IMR-90 (cell line): Measurements from ENCODE around the gene NYAP1. TPM values are rescaled to one million over a fixed set of nuclear protein-coding genes. Genes with fewer than 3 reads are reported as not detected.

Source experiments
- ATAC-seq: fragments of 200-7000 bp; cut with Tn5 transposase; 2 replicates; pipeline ENCODE4 v1.9.1; 2020; ENCODE audit warnings: low read depth, mild to moderate bottlenecking, moderate library complexity
- BruUV-seq: library from RNA; stranded (reverse); fragments of 400-500 nt; replicated peaks from 2 replicates; lab custom pipeline; 2021; lab: Mats Ljungman, UMichigan
- CTCF ChIA-PET: fragments of 300-600 bp; formaldehyde crosslinking; extraction: SDS; loops from one replicate; lab custom pipeline; 2021; ENCODE audit warnings: antibody characterized with exemption; lab: Yijun Ruan, JAX
- POLR2A ChIA-PET: fragments of 300-600 bp; sonication (Branson Sonifier 250); formaldehyde crosslinking; loops from one replicate; lab custom pipeline; 2022; ENCODE audit warnings: antibody characterized with exemption; ENCODE audit not compliant: unreplicated experiment; lab: Charles Lee
- DNase-seq: peaks from one replicate; pipeline ENCODE4 v3.0.0; 2013
- H2AFZ ChIP-seq: replicated peaks from 2 replicates; pipeline ENCODE3; 2013; ENCODE audit warnings: low read length, mild to moderate bottlenecking; ENCODE audit not compliant: poor library complexity
- H2AK5ac ChIP-seq: 2 replicates; pipeline ENCODE4 v1.6.1; 2013; ENCODE audit warnings: low read depth, low read length, inconsistent platforms
- H2AK9ac ChIP-seq: replicated peaks from 2 replicates; pipeline ENCODE3; 2013; ENCODE audit warnings: mild to moderate bottlenecking, low read depth, low read length, moderate library complexity; ENCODE audit not compliant: poor library complexity
- H2BK120ac ChIP-seq: 2 replicates; pipeline ENCODE4 v1.6.1; 2013; ENCODE audit warnings: low read depth, low read length, inconsistent platforms
- H2BK15ac ChIP-seq: 3 replicates; pipeline ENCODE4 v1.6.1; 2013; ENCODE audit warnings: low read depth, low read length, inconsistent platforms
- H2BK20ac ChIP-seq: 2 replicates; pipeline ENCODE4 v1.6.1; 2013; ENCODE audit warnings: low read depth, mild to moderate bottlenecking, inconsistent platforms, low read length, moderate library complexity
- H2BK5ac ChIP-seq: 2 replicates; pipeline ENCODE4 v1.6.1; 2013; ENCODE audit warnings: mild to moderate bottlenecking, low read depth, low read length, inconsistent platforms; ENCODE audit not compliant: poor library complexity, severe bottlenecking
- H3K14ac ChIP-seq: replicated peaks from 2 replicates; pipeline ENCODE4 v1.6.1; 2013; ENCODE audit warnings: low read depth, low read length, inconsistent platforms
- H3K18ac ChIP-seq: 2 replicates; pipeline ENCODE4 v1.6.1; 2013; ENCODE audit warnings: low read depth, low read length, control low read depth
- H3K23ac ChIP-seq: 2 replicates; pipeline ENCODE4 v1.6.1; 2013; ENCODE audit warnings: low read depth, low read length, inconsistent platforms
- H3K27ac ChIP-seq: 2 replicates; pipeline ENCODE4 v1.5.1; 2013; ENCODE audit warnings: mild to moderate bottlenecking, control low read depth, low read length; ENCODE audit not compliant: insufficient read depth
- H3K27me3 ChIP-seq: 2 replicates; pipeline ENCODE4 v1.6.1; 2013; ENCODE audit warnings: low read length; ENCODE audit not compliant: control insufficient read depth, insufficient read depth
- H3K36me3 ChIP-seq: 2 replicates; pipeline ENCODE4 v1.6.1; 2013; ENCODE audit warnings: low read length, mixed read lengths; ENCODE audit not compliant: control insufficient read depth, insufficient read depth
- H3K4ac ChIP-seq: 2 replicates; pipeline ENCODE4 v1.6.1; 2013; ENCODE audit warnings: low read depth, low read length, inconsistent platforms
- H3K4me1 ChIP-seq: 2 replicates; pipeline ENCODE4 v1.6.1; 2013; ENCODE audit warnings: low read length, mixed read lengths; ENCODE audit not compliant: control insufficient read depth, insufficient read depth
- H3K4me2 ChIP-seq: 2 replicates; pipeline ENCODE4 v1.6.1; 2013; ENCODE audit warnings: low read depth, mild to moderate bottlenecking, control low read depth, low read length, moderate library complexity
- H3K4me3 ChIP-seq: 2 replicates; pipeline ENCODE4 v1.5.1; 2013; ENCODE audit warnings: low read depth, mild to moderate bottlenecking, control low read depth, low read length, moderate library complexity; ENCODE audit not compliant: insufficient read depth
- H3K56ac ChIP-seq: 2 replicates; pipeline ENCODE4 v1.6.1; 2013; ENCODE audit warnings: low read length, inconsistent platforms; ENCODE audit not compliant: insufficient read depth; ENCODE audit errors: extremely low read depth
- H3K79me1 ChIP-seq, 2 experiments: 2 replicates each; pipeline ENCODE4 v1.6.1; 2013; ENCODE audit warnings: low read length in 2 of 2, inconsistent platforms in 1 of 2, low read depth in 1 of 2
- H3K9ac ChIP-seq: 2 replicates; pipeline ENCODE4 v1.6.1; 2013; ENCODE audit warnings: low read depth, low read length, control low read depth
- H3K9me1 ChIP-seq: 2 replicates; pipeline ENCODE4 v1.6.1; 2013; ENCODE audit warnings: low read length, inconsistent platforms; ENCODE audit not compliant: insufficient read depth
- H3K9me3 ChIP-seq: 2 replicates; pipeline ENCODE4 v1.6.1; 2013; ENCODE audit warnings: low read length; ENCODE audit not compliant: control insufficient read depth, insufficient read depth
- H4K20me1 ChIP-seq: 2 replicates; pipeline ENCODE4 v1.6.1; 2013; ENCODE audit warnings: low read length, inconsistent platforms; ENCODE audit not compliant: insufficient read depth
- H4K5ac ChIP-seq: 2 replicates; pipeline ENCODE4 v1.6.1; 2013; ENCODE audit warnings: mild to moderate bottlenecking, low read depth, low read length, control low read depth
- H4K8ac ChIP-seq, 2 experiments: 2 replicates each; pipeline ENCODE4 v1.6.1; 2013; ENCODE audit warnings: low read depth in 2 of 2, low read length in 2 of 2, control low read depth in 1 of 2, inconsistent platforms in 1 of 2
- H4K91ac ChIP-seq: 2 replicates; pipeline ENCODE4 v1.6.1; 2013; ENCODE audit warnings: low read depth, low read length, inconsistent platforms; ENCODE audit not compliant: insufficient read depth
- CTCF ChIP-seq: conservative IDR thresholded peaks from 2 replicates; pipeline ENCODE4 v1.5.1; 2012; ENCODE audit warnings: mild to moderate bottlenecking, low read depth, low read length, improper control_type of control experiment
- FOS ChIP-seq: fragments of 150-350 bp; IDR thresholded peaks from 2 replicates; pipeline ENCODE4 v1.6.1; 2016; ENCODE audit warnings: low read depth, low read length
- RAD21 ChIP-seq: IDR thresholded peaks from 2 replicates; pipeline ENCODE4 v1.6.1; 2012; ENCODE audit warnings: low read length, improper control_type of control experiment
- RFX5 ChIP-seq: IDR thresholded peaks from 2 replicates; pipeline ENCODE4 v1.8.0; 2012; ENCODE audit warnings: low read depth, mild to moderate bottlenecking, low read length, moderate library complexity
- SMC3 ChIP-seq: fragments of 150-350 bp; IDR thresholded peaks from 2 replicates; pipeline ENCODE4 v1.6.1; 2016; ENCODE audit warnings: low read depth, mild to moderate bottlenecking, antibody characterized with exemption, low read length, moderate library complexity
- WGBS, 2 experiments: methylation state at CpG; one replicate each; pipeline versions ENCODE4 v1.1.5 to v1.1.7; 2013; ENCODE audit warnings: missing lambda C conversion rate in 2 of 2; ENCODE audit not compliant: insufficient read length in 1 of 2; ENCODE audit errors: extremely low coverage in 2 of 2; 5-methylcytosine and 5-hydroxymethylcytosine counted together
- dilution Hi-C: fragments of 300-500 bp; cut with HindIII; formaldehyde crosslinking; loops from one replicate; pipeline ENCODE4 v1.14.3; 2018; ENCODE audit warnings: low sequenced_read_pairs; ENCODE audit not compliant: unreplicated experiment
- in situ Hi-C: fragments of 300-500 bp; cut with MboI; formaldehyde crosslinking; loops from 3 replicates; pipeline ENCODE4 v1.14.3; 2019; ENCODE audit warnings: low sequenced_read_pairs, inconsistent platforms, mixed read lengths
- intact Hi-C: fragments of 100-400 bp; cut with micrococcal nuclease; formaldehyde crosslinking; loops from 2 replicates; pipeline ENCODE4 v1.10.0; 2022
- polyA plus RNA-seq, 3 experiments: library from polyadenylated mRNA; depleted of rRNA; stranded (reverse); fragments of >200 nt; gene quantifications; 2 replicates each; pipeline ENCODE4 v1.2.3, GENCODE V29; 2012; ENCODE audit warnings: low replicate concordance in 1 of 3
- total RNA-seq: library from RNA; depleted of rRNA; stranded (reverse); fragments of >200 nt; gene quantifications from 2 replicates; pipeline ENCODE4 v1.2.3, GENCODE V29; 2012

The NYAP1 gene
- total and polyA plus RNA-seq, 2 of the 4 experiments (the other 2 are of a cell fraction): 0.18 to 1.3 TPM

GRCh38 chr7:100476101-100476780 lies 7.5 kb upstream of the NYAP1 start (continued):
- TF ChIP-seq FOS: no peak
- no peak for TF ChIP-seq RFX5

DNA sequence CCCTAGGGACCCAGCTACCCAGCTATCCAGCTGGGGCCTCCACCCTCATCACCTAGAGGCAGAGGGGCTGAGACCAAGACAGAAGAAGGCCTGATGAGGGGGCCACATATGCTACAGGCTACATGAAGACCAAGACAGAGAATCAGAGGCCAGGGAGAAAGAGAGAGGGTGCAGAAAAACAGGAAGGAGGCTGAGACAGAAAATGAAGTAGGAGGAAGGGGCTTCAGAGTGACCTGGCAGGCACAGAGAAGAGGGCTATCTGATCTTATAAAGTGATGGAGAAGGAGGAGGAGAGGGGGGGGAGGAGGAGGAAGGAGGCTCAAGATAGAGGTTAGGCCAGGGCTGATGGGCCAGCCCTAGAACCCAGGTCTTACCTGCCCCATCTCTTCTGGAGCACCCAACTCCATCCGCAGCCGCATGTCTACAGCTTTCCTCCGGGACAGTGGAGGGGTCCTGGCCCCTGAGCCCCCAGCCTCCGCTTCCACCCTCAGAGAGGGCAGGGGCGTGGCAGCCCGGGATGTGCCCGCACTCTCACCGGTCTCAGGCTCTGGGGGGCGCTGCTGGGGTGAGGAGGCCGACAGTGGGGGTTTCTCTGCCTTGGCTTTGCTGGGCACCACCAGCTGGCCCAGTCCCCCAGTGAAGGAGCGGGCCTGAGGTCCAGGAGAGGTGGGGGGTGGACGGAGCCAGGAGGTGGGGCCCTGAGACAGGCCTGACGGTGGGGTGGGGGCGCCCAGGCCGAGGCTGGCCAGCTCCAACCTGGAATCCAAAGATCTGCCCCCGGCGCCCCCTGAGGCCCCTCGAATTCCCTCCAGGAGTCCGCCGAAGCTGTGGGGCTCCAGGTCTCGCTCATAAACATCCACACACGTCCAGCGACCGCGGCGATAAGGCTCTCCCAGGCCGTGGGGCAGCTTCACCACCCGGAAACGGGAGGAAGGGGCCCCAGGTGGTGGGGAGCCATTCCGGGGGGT lies 6.5 kb upstream of the NYAP1 start:
- Histone ChIP-seq H2AK9ac (peak overlapping the region; percentile 96), H3K56ac (no peak overlapping the region), H3K27me3 (no peaks in the 10 kb centered on the region), H3K9me1 (no peaks in the 10 kb centered on the region), H2BK20ac (no peak overlapping the region), H3K36me3 (peaks cover 27% of the 10 kb centered on the region; the same call in 1 of the 2 replicates), H4K20me1 (peaks cover 27% of the 10 kb centered on the region), H2AFZ (peak overlapping the region; percentile 71), H2BK120ac (no peak overlapping the region), H3K9ac (peak overlapping the region; percentile 92), H4K91ac (no peak overlapping the region), H3K4me3 (peak overlapping the region; percentile 91), H4K8ac (no peak overlapping the region), H3K9me3 (no peaks in the 10 kb centered on the region), H2BK5ac (peak overlapping the region; percentile 82), H3K14ac (peak overlapping the region; percentile 37; the same call in 1 of the 2 replicates), H3K4ac (peak overlapping the region; percentile 16; the same call in 1 of the 2 replicates), H3K18ac (no peak overlapping the region), H4K5ac (no peak overlapping the region), H2BK15ac (no peak overlapping the region), H3K27ac (peak overlapping the region; percentile 80), H2AK5ac (no peak overlapping the region), H3K23ac (peak overlapping the region; percentile 63), H3K4me2 (peak overlapping the region; percentile 93), H3K79me1 (peaks cover 25 to 51% of the 10 kb centered on the region in 2 experiments; a peak in 3 of 4 replicates), H3K4me1 (peaks cover 16% of the 10 kb centered on the region)
- DNase-seq (no peak), ATAC-seq (peak; percentile 2; the same call in 1 of the 2 replicates)
- BruUV-seq: no TSS peak
- ChIA-PET POLR2A (no interaction called here), CTCF (interaction anchor here (0.9 kb wide), 1 partner anchor 11 kb away, joined by 3 read pairs; no protein-coding TSS in a partner anchor)
- in situ Hi-C loops (loop anchor here (10.0 kb wide), 1 partner anchor 198 kb away; the partner anchor contains the start of gene GNB2), intact Hi-C loops (loop anchor here (5.0 kb wide), 1 partner anchor 70 kb away; no protein-coding TSS in a partner anchor), dilution Hi-C loops (no loop called here)
- 0% methylated on average over 4 of the region's 30 CpGs; no CpG with 5 or more reads in 1 of the 2 experiments for WGBS, 2 experiments
- TF ChIP-seq FOS: no peak
- TF ChIP-seq CTCF: peak; percentile 41
- peak; percentile 25; the same call in 1 of the 2 replicates for TF ChIP-seq RAD21
- peak; percentile 26; the same call in 1 of the 2 replicates for TF ChIP-seq SMC3
